HG03521 (cell line): Measurements from ENCODE around the gene PPP1R1A.

ENCODE experiments used
- ATAC-seq: cut with Tn5 transposase; IDR thresholded peaks from one replicate; pipeline ENCODE4 v1.9.1; 2021; ENCODE audit warnings: mild to moderate bottlenecking, moderate library complexity; ENCODE audit not compliant: unreplicated experiment

Gene PPP1R1A

GRCh38 chr12:54538136-54538700 is 50.2 kb downstream of the PPP1R1A start:
- ATAC-seq = no peak

GRCh38 chr12:54535474-54535873 is 53.0 kb downstream of the PPP1R1A start:
- no peak for ATAC-seq

- no peak for ATAC-seq
Observed at GRCh38 chr12:54529581-54529980, 58.9 kb downstream of the PPP1R1A start.
